ENCODE data around the gene PIK3CG.
"Not testable (repeated sequence)": the region's sequence is repeated elsewhere in the genome, so short reads cannot be mapped to it uniquely, and the experiment has no call there.

PIK3CG gene

DNA sequence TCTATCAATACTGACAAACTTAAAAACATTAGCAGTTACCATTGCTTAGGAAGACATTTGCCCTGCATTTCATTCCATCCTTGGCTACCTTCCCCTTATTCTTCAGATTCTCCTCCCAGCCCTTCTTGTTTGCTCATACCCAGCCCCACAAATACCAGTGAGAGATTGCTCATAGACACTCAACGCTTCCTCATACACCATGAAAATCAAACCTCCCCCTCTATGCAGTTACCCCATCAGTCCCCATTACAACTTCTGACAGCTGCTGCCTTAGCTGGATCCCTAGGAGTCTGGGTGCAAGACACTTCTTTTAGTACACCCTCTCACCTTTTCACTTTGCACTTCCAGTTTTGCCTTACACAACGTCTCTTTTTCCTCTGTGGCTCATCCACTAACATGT lies 28.3 kb upstream of the PIK3CG start:
- H3K4me1 ChIP-seq (ENCODE audit: control insufficient read depth, insufficient read depth, low read length, poor library complexity, severe bottlenecking) = peaks cover 1% of the 10 kb centered on the region
- WGBS, 2 experiments (ENCODE audit: insufficient coverage in 2 of 2) = 86 to 93% methylated on average over 2 of the region's 2 CpGs
- no peaks in the 10 kb centered on the region for H3K9me3 ChIP-seq (ENCODE audit: control insufficient read depth, low read length)
- H3K36me3 ChIP-seq (ENCODE audit: control insufficient read depth, insufficient read depth, low read length) = no peaks in the 10 kb centered on the region
- H3K4me3 ChIP-seq (ENCODE audit: extremely low read depth, insufficient read depth, low read length, poor library complexity, severe bottlenecking) = no peak overlapping the region
- no peak overlapping the region for H3K27ac ChIP-seq (ENCODE audit: low read depth, low read length, severe bottlenecking)

DNA sequence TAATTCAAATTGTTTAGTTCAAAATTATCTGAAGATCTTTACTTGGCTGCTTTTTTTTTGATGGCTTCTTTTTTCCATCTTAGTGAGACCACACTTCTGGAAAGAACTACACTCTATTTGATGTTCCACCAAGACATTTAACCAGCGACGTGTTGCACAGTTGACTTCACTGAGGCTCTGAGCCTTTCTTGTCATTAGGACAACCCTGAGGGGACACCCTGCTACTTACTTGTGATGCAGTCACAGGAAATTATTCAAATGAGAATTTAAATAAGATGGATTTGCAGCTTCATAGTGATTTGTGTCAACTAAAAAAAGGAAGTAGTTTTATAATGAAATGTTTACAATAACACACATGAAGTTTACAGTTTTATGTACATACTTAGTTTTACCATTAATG lies 25.6 kb upstream of the PIK3CG start:
- WGBS, 2 experiments (ENCODE audit: insufficient coverage in 2 of 2) = 77 to 90% methylated on average over 2 of the region's 2 CpGs
- H3K4me1 ChIP-seq (ENCODE audit: control insufficient read depth, insufficient read depth, low read length, poor library complexity, severe bottlenecking) = peaks cover 5% of the 10 kb centered on the region
- H3K4me3 ChIP-seq (ENCODE audit: extremely low read depth, insufficient read depth, low read length, poor library complexity, severe bottlenecking) = no peak overlapping the region
- H3K27ac ChIP-seq (ENCODE audit: low read depth, low read length, severe bottlenecking) = no peak overlapping the region
- no peaks in the 10 kb centered on the region for H3K36me3 ChIP-seq (ENCODE audit: control insufficient read depth, insufficient read depth, low read length)
- H3K9me3 ChIP-seq (ENCODE audit: control insufficient read depth, low read length) = no peaks in the 10 kb centered on the region

DNA sequence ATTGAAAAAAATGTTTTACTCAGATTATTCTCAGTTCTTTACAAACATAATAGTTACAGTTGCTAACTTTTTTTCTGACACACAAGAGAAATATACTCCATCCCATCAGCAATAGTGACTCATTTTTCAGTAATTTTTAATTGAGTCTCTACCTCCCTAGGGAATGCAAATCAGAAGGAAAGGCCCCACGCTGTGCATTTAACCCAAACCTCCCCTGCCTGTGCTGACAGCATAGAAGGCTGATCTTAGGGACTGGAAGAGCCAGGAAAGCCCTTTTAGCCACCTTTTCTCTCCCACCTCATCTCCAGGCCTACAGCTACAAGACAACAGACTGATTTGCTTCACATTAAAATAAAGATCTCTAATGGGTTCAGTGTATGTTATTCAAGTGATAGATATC lies 24.7 kb upstream of the PIK3CG start:
- Histone ChIP-seq H3K27ac (ENCODE audit: low read depth, low read length, severe bottlenecking) (no peak overlapping the region), H3K4me3 (ENCODE audit: extremely low read depth, insufficient read depth, low read length, poor library complexity, severe bottlenecking) (no peak overlapping the region)
- no CpG with 5 or more reads among the region's 1 CpG for WGBS, 2 experiments (ENCODE audit: insufficient coverage in 2 of 2)

DNA sequence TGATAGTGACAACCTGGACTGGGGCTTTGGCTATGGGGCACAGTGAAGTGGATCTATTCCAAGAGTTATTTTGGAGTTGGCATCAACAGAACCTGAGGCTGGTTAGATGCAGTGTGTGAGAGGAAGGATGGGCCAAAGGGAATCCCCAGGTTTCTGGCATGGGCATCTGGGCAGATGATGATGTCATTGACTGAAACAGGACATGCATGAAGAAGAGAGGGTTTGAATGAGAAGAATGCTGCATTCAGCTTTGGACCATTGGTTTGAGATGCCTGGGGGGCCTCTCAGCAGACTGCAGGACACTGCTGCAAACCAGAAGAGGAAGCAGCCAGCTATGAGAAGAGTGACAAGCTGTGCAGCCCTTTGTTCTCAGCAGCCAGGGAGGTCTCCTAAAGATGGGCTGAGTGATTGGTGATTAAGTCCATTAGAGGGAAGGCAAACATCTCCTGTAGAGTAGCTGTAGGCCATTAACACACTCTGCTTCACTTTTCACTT lies 23.1 kb upstream of the PIK3CG start:
- Histone ChIP-seq H3K9me3 (ENCODE audit: control insufficient read depth, low read length) (no peaks in the 10 kb centered on the region), H3K27ac (ENCODE audit: low read depth, low read length, severe bottlenecking) (no peak overlapping the region), H3K36me3 (ENCODE audit: control insufficient read depth, insufficient read depth, low read length) (no peaks in the 10 kb centered on the region), H3K4me1 (ENCODE audit: control insufficient read depth, insufficient read depth, low read length, poor library complexity, severe bottlenecking) (peaks cover 5% of the 10 kb centered on the region), H3K4me3 (ENCODE audit: extremely low read depth, insufficient read depth, low read length, poor library complexity, severe bottlenecking) (no peak overlapping the region)

More for the DNA sequence above, 24.7 kb upstream of the PIK3CG start:
- Histone ChIP-seq H3K36me3 (ENCODE audit: control insufficient read depth, insufficient read depth, low read length) (no peaks in the 10 kb centered on the region), H3K4me1 (ENCODE audit: control insufficient read depth, insufficient read depth, low read length, poor library complexity, severe bottlenecking) (peaks cover 5% of the 10 kb centered on the region), H3K9me3 (ENCODE audit: control insufficient read depth, low read length) (no peaks in the 10 kb centered on the region)

DNA sequence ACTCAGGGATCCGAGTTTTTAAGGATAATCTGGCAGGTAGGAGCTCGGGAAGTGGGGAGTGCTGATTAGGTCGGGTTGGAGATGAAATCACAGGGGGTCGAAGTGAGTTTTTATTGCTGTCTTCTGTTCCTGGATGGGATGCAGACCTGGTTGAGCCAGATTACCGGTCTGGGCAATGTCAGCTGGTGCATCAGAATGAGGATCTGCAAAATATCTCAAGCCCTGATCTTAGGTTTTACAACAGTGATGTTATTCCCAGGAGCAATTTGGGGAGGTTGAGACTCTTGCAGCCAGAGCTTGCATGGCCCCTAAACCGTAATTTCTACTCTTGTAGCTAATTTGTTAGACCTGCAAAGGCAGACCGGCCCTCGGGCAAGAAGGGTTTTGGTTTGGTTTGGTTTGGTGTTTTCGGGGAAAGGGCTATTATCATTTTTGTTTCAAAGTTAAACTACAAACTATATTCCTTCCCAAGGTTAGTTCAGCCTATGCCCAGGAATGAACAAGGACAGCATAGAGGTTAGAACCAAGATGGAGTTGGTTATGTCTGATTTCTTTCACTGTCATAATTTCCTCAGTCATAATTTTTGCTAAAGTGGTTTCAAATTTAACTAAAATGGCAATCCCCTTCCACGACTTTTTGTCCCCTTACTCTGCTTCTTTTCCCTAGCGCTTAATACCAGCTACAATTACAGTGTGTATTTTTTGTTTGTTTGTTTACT lies 20.6 kb upstream of the PIK3CG start:
- WGBS, 2 experiments (ENCODE audit: insufficient coverage in 2 of 2) = 63 to 85% methylated on average over 3 to 5 of the region's 11 CpGs
- Histone ChIP-seq H3K27ac (ENCODE audit: low read depth, low read length, severe bottlenecking) (no peak overlapping the region), H3K9me3 (ENCODE audit: control insufficient read depth, low read length) (no peaks in the 10 kb centered on the region), H3K4me1 (ENCODE audit: control insufficient read depth, insufficient read depth, low read length, poor library complexity, severe bottlenecking) (peaks cover 5% of the 10 kb centered on the region), H3K4me3 (ENCODE audit: extremely low read depth, insufficient read depth, low read length, poor library complexity, severe bottlenecking) (no peak overlapping the region), H3K36me3 (ENCODE audit: control insufficient read depth, insufficient read depth, low read length) (no peaks in the 10 kb centered on the region)

DNA sequence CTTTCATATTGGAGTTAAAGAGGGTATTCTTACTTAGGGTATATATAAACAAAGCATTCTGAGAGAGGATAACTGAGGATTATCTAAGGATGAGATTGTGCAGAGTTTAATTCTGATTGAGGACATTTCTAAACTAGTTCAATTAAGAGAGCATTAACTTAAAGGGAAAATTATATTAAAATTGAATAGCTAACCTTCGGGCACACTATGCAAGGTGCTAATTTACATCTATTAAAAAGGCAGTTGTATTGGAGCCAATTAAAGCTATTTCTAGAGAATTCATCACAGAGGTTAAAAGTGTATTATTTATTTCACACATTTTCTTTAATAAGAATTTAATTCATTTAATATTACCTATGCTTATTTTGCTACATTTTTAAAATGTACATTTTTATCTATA lies 17.0 kb upstream of the PIK3CG start:
- no peaks in the 10 kb centered on the region for H3K9me3 ChIP-seq (ENCODE audit: control insufficient read depth, low read length)
- H3K4me1 ChIP-seq (ENCODE audit: control insufficient read depth, insufficient read depth, low read length, poor library complexity, severe bottlenecking) = no peaks in the 10 kb centered on the region
- H3K27ac ChIP-seq (ENCODE audit: low read depth, low read length, severe bottlenecking) = no peak overlapping the region
- no CpG with 5 or more reads among the region's 1 CpG for WGBS, 2 experiments (ENCODE audit: insufficient coverage in 2 of 2)
- H3K4me3 ChIP-seq (ENCODE audit: extremely low read depth, insufficient read depth, low read length, poor library complexity, severe bottlenecking) = no peak overlapping the region
- no peaks in the 10 kb centered on the region for H3K36me3 ChIP-seq (ENCODE audit: control insufficient read depth, insufficient read depth, low read length)

DNA sequence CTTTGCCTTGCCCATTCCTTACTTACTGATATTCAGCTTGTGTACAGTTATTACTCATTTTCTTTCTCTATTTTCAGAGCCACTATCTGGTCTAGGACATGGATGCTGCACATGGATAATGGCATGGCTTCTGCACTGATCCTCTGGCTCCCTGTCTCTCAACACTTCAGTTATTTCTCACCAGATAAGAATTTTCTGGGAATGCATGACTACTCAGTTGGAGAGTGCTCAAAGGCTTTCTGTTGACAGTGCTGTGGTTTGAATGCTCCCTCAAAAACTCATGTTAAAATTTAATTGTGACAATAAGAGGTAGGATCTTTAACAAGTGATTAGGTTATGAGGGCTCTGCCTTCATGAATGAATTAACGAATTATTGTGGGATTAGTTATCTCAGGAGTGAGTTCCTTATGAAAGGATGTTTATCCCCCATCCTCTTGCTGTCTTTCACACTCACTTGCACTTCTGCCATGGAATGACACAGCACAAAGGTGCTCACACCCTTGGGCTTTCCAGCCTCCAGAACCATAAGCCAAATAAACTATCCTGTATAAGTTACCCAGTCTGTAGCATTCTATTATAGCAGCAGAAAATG lies 16.1 kb upstream of the PIK3CG start:
- WGBS, 2 experiments (ENCODE audit: insufficient coverage in 2 of 2) = 33% methylated on average over 1 of the region's 1 CpG; no CpG with 5 or more reads in 1 of the 2 experiments
- H3K4me1 ChIP-seq (ENCODE audit: control insufficient read depth, insufficient read depth, low read length, poor library complexity, severe bottlenecking) = no peaks in the 10 kb centered on the region

DNA sequence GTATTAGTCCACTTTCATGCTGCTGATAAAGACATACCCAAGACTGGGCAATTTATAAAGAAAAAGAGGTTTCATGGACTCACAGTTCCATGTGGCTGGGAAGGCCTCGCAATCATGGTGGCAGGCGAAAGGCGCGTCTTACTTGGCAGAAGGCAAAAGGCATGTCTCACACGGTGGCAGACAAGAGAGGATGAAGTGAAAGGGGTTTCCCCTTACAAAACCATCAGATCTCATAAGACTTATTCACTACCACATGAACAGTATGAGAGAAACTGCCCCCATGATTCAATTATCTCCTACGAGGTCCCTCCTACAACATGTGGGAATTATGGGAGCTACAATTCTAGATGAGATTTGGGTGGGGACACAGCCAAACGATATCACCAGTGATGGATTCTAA lies 13.4 kb upstream of the PIK3CG start:
- H3K27ac ChIP-seq (ENCODE audit: low read depth, low read length, severe bottlenecking); H3K4me1 ChIP-seq (ENCODE audit: control insufficient read depth, insufficient read depth, low read length, poor library complexity, severe bottlenecking); H3K9me3 ChIP-seq (ENCODE audit: control insufficient read depth, low read length); H3K4me3 ChIP-seq (ENCODE audit: extremely low read depth, insufficient read depth, low read length, poor library complexity, severe bottlenecking); H3K36me3 ChIP-seq (ENCODE audit: control insufficient read depth, insufficient read depth, low read length): not testable (repeated sequence)
- WGBS, 2 experiments (ENCODE audit: insufficient coverage in 2 of 2) = 93 to 100% methylated on average over 5 to 6 of the region's 7 CpGs

More for the DNA sequence above, 16.1 kb upstream of the PIK3CG start:
- no peaks in the 10 kb centered on the region for H3K9me3 ChIP-seq (ENCODE audit: control insufficient read depth, low read length)
- no peak overlapping the region for H3K4me3 ChIP-seq (ENCODE audit: extremely low read depth, insufficient read depth, low read length, poor library complexity, severe bottlenecking)
- H3K27ac ChIP-seq (ENCODE audit: low read depth, low read length, severe bottlenecking) = peak overlapping the region; percentile 16
- no peaks in the 10 kb centered on the region for H3K36me3 ChIP-seq (ENCODE audit: control insufficient read depth, insufficient read depth, low read length)

DNA sequence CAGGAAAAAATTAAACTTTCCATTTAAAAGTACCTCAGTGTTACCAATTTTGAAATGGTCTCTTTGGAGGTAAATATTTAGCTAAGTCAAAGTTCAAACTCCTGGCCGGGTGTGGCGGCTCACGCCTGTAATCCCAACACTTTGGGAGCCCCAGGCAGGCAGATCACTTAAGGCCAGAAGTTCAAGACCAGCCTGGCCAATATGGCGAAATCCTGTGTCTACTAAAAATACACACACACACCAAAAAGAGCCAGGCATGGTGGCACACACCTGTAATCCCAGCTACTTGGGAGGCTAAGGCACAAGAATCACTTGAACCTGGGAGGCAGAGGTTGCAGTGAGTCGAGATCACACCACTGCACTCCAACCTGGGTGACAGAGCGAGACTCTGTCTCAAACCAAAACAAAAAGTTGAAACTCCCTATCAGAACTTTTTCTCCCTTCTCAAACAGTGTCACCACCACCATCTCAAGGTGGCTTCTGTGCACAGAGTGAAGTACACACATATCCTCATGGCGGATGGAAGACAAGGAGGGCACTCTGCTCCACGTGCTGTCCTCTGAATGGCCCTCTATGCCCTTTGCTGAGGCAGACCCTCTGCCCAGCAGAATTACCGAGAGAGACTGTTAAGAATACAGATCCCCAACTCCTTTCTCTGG lies 11.7 kb upstream of the PIK3CG start:
- H3K9me3 ChIP-seq (ENCODE audit: control insufficient read depth, low read length) = no peaks in the 10 kb centered on the region
- no peaks in the 10 kb centered on the region for H3K4me1 ChIP-seq (ENCODE audit: control insufficient read depth, insufficient read depth, low read length, poor library complexity, severe bottlenecking)
- H3K4me3 ChIP-seq (ENCODE audit: extremely low read depth, insufficient read depth, low read length, poor library complexity, severe bottlenecking) = no peak overlapping the region
- WGBS, 2 experiments (ENCODE audit: insufficient coverage in 2 of 2) = 94 to 100% methylated on average over 5 to 6 of the region's 9 CpGs
- no peak overlapping the region for H3K27ac ChIP-seq (ENCODE audit: low read depth, low read length, severe bottlenecking)
- H3K36me3 ChIP-seq (ENCODE audit: control insufficient read depth, insufficient read depth, low read length) = no peaks in the 10 kb centered on the region

DNA sequence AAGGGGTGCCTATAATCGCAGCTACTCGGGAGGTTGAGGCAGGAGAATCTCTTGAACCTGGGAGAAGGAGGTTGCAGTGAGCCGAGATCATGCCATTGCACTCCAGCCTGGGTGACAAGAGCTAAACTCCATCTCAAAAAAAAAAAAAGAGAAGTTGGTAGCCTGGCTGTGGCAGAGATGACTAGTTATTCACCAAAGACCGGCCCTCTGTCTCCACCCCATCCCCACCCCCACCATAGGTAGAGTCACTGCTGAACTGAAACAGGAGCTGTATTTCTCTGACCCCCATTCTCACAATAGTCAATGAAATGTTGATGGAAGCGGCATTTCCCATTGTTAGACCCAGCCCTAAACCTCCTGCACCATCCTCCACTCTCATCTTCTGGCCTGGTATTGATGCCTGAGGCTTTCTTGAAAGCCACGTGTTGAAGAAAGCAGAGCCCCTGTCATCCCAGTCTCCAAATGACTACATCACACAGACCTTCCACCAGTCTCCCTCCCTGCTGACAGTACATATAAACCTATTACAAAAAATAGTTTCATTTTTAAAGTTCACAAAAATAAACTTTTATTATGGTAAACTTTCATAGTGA lies 9.4 kb upstream of the PIK3CG start:
- Histone ChIP-seq H3K4me1 (ENCODE audit: control insufficient read depth, insufficient read depth, low read length, poor library complexity, severe bottlenecking) (no peaks in the 10 kb centered on the region), H3K27ac (ENCODE audit: low read depth, low read length, severe bottlenecking) (no peak overlapping the region), H3K9me3 (ENCODE audit: control insufficient read depth, low read length) (no peaks in the 10 kb centered on the region), H3K4me3 (ENCODE audit: extremely low read depth, insufficient read depth, low read length, poor library complexity, severe bottlenecking) (no peak overlapping the region), H3K36me3 (ENCODE audit: control insufficient read depth, insufficient read depth, low read length) (no peaks in the 10 kb centered on the region)
- 100% methylated on average over 2 of the region's 6 CpGs; no CpG with 5 or more reads in 1 of the 2 experiments for WGBS, 2 experiments (ENCODE audit: insufficient coverage in 2 of 2)
